B cell (primary cell): ENCODE measurements around the gene HOXA3. TPM values are rescaled to one million over a fixed set of nuclear protein-coding genes. Genes with fewer than 3 reads are reported as not detected.

ENCODE experiments used
- ATAC-seq: fragments of 200-7000 bp; cut with Tn5 transposase; one replicate; pipeline ENCODE4 v1.10.0; 2021; ENCODE audit warnings: low read depth, mild to moderate bottlenecking, moderate number of reproducible peaks, moderate library complexity
- CTCF ChIA-PET: fragments of 350-600 bp; sonication (Branson Sonifier 250); formaldehyde crosslinking; loops from one replicate; lab custom pipeline; 2021; ENCODE audit warnings: antibody characterized with exemption, inconsistent platforms; lab: Charles Lee
- POLR2A ChIA-PET: fragments of 350-600 bp; sonication (Branson Sonifier 250); formaldehyde crosslinking; loops from one replicate; lab custom pipeline; 2021; ENCODE audit warnings: antibody characterized with exemption; lab: Charles Lee
- DNase-seq: peaks from one replicate; pipeline ENCODE4 v3.0.0; 2013
- H2AFZ ChIP-seq: 2 replicates; pipeline ENCODE4 v1.6.1; 2012; ENCODE audit warnings: mild to moderate bottlenecking, low read depth, low read length; ENCODE audit not compliant: insufficient read depth, poor library complexity, severe bottlenecking
- H3K27ac ChIP-seq, 2 donors: 1 replicate in 1 of 2; 2 replicates in 1 of 2; pipeline ENCODE4 v1.5.1; 2012 to 2013; ENCODE audit warnings: low read length in 2 of 2, mild to moderate bottlenecking in 2 of 2, moderate library complexity in 1 of 2
- H3K27me3 ChIP-seq, 4 experiments: fragments of 200-600 bp in 1 of 4; sonication (generic) in 1 of 4; replicated peaks in 1 of 4; 1 replicate in 2 of 4; 2 replicates in 2 of 4; pipeline versions ENCODE4 v1.6.1 to v1.7.0; 2013 to 2016; ENCODE audit warnings: low read length in 3 of 4, mild to moderate bottlenecking in 2 of 4, mixed read lengths in 1 of 4, moderate library complexity in 1 of 4; ENCODE audit not compliant: insufficient read depth in 4 of 4, control insufficient read depth in 3 of 4; ENCODE audit errors: control extremely low read depth in 1 of 4
- H3K36me3 ChIP-seq, 2 experiments: replicated peaks in 1 of 2; 1 replicate in 1 of 2; 2 replicates in 1 of 2; pipeline versions ENCODE4 v1.6.1 to v1.7.1; 2013; ENCODE audit warnings: low read length in 1 of 2; ENCODE audit not compliant: insufficient read depth in 2 of 2, control insufficient read depth in 1 of 2; ENCODE audit errors: control extremely low read depth in 1 of 2, extremely low read depth in 1 of 2
- H3K4me1 ChIP-seq, 2 donors: fragments of 200-600 bp in 1 of 2; sonication (generic) in 1 of 2; 1 replicate in 1 of 2; 2 replicates in 1 of 2; pipeline versions ENCODE4 v1.5.1 to v1.6.1; 2013 to 2017; ENCODE audit warnings: low read length in 2 of 2; ENCODE audit not compliant: control insufficient read depth in 2 of 2, insufficient read depth in 2 of 2
- H3K4me2 ChIP-seq: replicated peaks from 2 replicates; pipeline ENCODE3; 2012; ENCODE audit warnings: mild to moderate bottlenecking, low read depth, low read length; ENCODE audit not compliant: poor library complexity, severe bottlenecking
- H3K4me3 ChIP-seq, 5 experiments: fragments of 200-600 bp in 1 of 5; sonication (generic) in 1 of 5; 1 replicate in 3 of 5; 2 replicates in 2 of 5; pipeline versions ENCODE4 v1.5.1 to v1.7.0; 2011 to 2016; ENCODE audit warnings: low read length in 4 of 5, mild to moderate bottlenecking in 4 of 5, low read depth in 2 of 5, control low read depth in 1 of 5, moderate library complexity in 1 of 5; ENCODE audit not compliant: insufficient read depth in 1 of 5; ENCODE audit errors: control extremely low read depth in 1 of 5, extremely low read depth in 1 of 5
- H3K79me2 ChIP-seq: fragments of 200-600 bp; sonication (generic); one replicate; pipeline ENCODE4 v1.6.0; 2016; ENCODE audit warnings: low read length; ENCODE audit not compliant: control insufficient read depth, insufficient read depth
- H3K9ac ChIP-seq: fragments of 200-600 bp; sonication (generic); 2 replicates; pipeline ENCODE4 v1.6.1; 2017; ENCODE audit warnings: mild to moderate bottlenecking, low read length, moderate library complexity
- H3K9me3 ChIP-seq, 3 donors: one replicate each; pipeline versions ENCODE4 v1.6.1 to v1.7.1; 2013; ENCODE audit warnings: low read length in 2 of 3; ENCODE audit not compliant: control insufficient read depth in 2 of 3, insufficient read depth in 1 of 3; ENCODE audit errors: control extremely low read depth in 1 of 3
- H4K20me1 ChIP-seq: 2 replicates; pipeline ENCODE4 v1.6.0; 2012; ENCODE audit warnings: mild to moderate bottlenecking, low read length; ENCODE audit not compliant: insufficient read depth, control insufficient read depth, poor library complexity, severe bottlenecking
- H3K27ac Mint-ChIP-seq: one replicate; pipeline ENCODE4 v1.8.0; 2021; ENCODE audit warnings: mixed read lengths
- H3K27me3 Mint-ChIP-seq: one replicate; pipeline ENCODE4 v1.8.0; 2021; ENCODE audit warnings: mixed read lengths
- H3K4me1 Mint-ChIP-seq: one replicate; pipeline ENCODE4 v1.8.0; 2021; ENCODE audit warnings: mixed read lengths
- H3K4me3 Mint-ChIP-seq: one replicate; pipeline ENCODE4 v1.8.0; 2021; ENCODE audit warnings: mixed read lengths
- H3K9me3 Mint-ChIP-seq: one replicate; pipeline ENCODE4 v1.8.0; 2022; ENCODE audit warnings: mixed read lengths; ENCODE audit not compliant: insufficient read depth
- CTCF ChIP-seq: fragments of 200-600 bp; IDR thresholded peaks from one replicate; pipeline ENCODE4 v1.8.0; 2022; ENCODE audit warnings: antibody characterized with exemption, mild to moderate bottlenecking
- EZH2 ChIP-seq: IDR thresholded peaks from 2 replicates; pipeline ENCODE4 v1.6.1; 2012; ENCODE audit warnings: borderline replicate concordance, low read depth, mild to moderate bottlenecking, moderate library complexity, low read length; ENCODE audit not compliant: insufficient read depth, poor library complexity, severe bottlenecking
- WGBS: methylation state at CpG from one replicate; pipeline ENCODE4 v1.1.5; 2013; ENCODE audit warnings: missing lambda C conversion rate; ENCODE audit not compliant: insufficient coverage; 5-methylcytosine and 5-hydroxymethylcytosine counted together
- intact Hi-C: fragments of 100-400 bp; cut with micrococcal nuclease; formaldehyde crosslinking; loops from one replicate; pipeline ENCODE4 v1.10.0; 2022
- polyA plus RNA-seq: library from polyadenylated mRNA; depleted of rRNA; stranded (reverse); fragments of >200 nt; gene quantifications from 2 replicates; pipeline ENCODE4 v1.2.3, GENCODE V29; 2012
- total RNA-seq, 2 donors: library from RNA; stranded (reverse); fragments of 120-200 nt in 1 of 2; gene quantifications; 1 replicate in 1 of 2; 2 replicates in 1 of 2; pipeline versions ENCODE4 v1.2.3 to v1.2.4, GENCODE V29; 2013 to 2022

Gene HOXA3
- total and polyA plus RNA-seq, 2 donors (not counting 1 experiment from before 2014, with no cell fraction given), result 0.07 TPM; not detected in 1

- Histone ChIP-seq H3K4me1 (peaks cover 41 to 65% of the 10 kb centered on the region in 2 donors), H3K4me3 (no peak overlapping the region), H3K27me3 (peaks cover 5 to 84% (median 83%) of the 10 kb centered on the region in 4 experiments), H3K4me2 (peak overlapping the region; percentile 78), H3K27ac (no peak overlapping the region), H3K36me3 (no peaks in the 10 kb centered on the region), H3K9me3 (peaks cover 0 to 47% (median 2%) of the 10 kb centered on the region in 3 donors), H3K9ac (no peak overlapping the region), H3K79me2 (no peaks in the 10 kb centered on the region), H4K20me1 (no peaks in the 10 kb centered on the region), H2AFZ (no peak overlapping the region)
- POLR2A ChIA-PET, result no interaction called here
- intact Hi-C loops, result loop anchor here (5.0 to 10.0 kb wide), 2 partner anchors 44 to 407 kb away; partner anchors contain the start of gene EVX1
- ATAC-seq (no peak), DNase-seq (peak; percentile 50)
- Mint-ChIP-seq H3K4me1 (peaks cover 37% of the 10 kb centered on the region), H3K27me3 (peaks cover 83% of the 10 kb centered on the region), H3K4me3 (peak overlapping the region; percentile 68), H3K27ac (peak overlapping the region; percentile 32), H3K9me3 (no peaks in the 10 kb centered on the region)
- CTCF ChIA-PET, result interaction anchor here (0.9 to 2.5 kb wide), 10 partner anchors 8 to 1346 kb away, joined by 3 to 11 read pairs (median 6); partner anchors contain the start of genes HOXA11 and HOXA6
- peak; percentile 95 for TF ChIP-seq EZH2
- TF ChIP-seq CTCF, result no peak
- WGBS, result 16% methylated on average over 23 of the region's 29 CpGs
Observed at GRCh38 chr7:27198138-27198841, 45.9 kb upstream of the HOXA3 start.
